Cardiac muscle cell (in vitro differentiated cells and primary cell): ENCODE results near the gene PASD1. TPM values are rescaled to one million over a fixed set of nuclear protein-coding genes. Genes with fewer than 3 reads are reported as not detected.
"Not testable (repeated sequence)": the region's sequence is repeated elsewhere in the genome, so short reads cannot be mapped to it uniquely, and the experiment has no call there.

Source experiments
- DNase-seq, 2 donors: peaks; one replicate each; pipeline versions ENCODE4 v3.0.0 to v3.0.0-alpha.2; 2010 to 2017; ENCODE audit warnings: low read depth in 1 of 2, low spot score in 1 of 2
- H3K27ac ChIP-seq: fragments of 200-600 bp; sonication (generic); 2 replicates; pipeline ENCODE4 v1.5.1; 2016
- H3K27me3 ChIP-seq: fragments of 200-600 bp; sonication (generic); 2 replicates; pipeline ENCODE4 v1.6.0; 2016; ENCODE audit warnings: control low read depth
- H3K36me3 ChIP-seq: fragments of 200-600 bp; sonication (generic); 2 replicates; pipeline ENCODE4 v1.5.1; 2016; ENCODE audit warnings: control low read depth
- H3K4me1 ChIP-seq: fragments of 200-600 bp; sonication (generic); 2 replicates; pipeline ENCODE4 v1.8.1; 2017; ENCODE audit warnings: low read depth, mild to moderate bottlenecking, mixed run types
- H3K4me3 ChIP-seq: fragments of 200-600 bp; sonication (generic); 2 replicates; pipeline ENCODE4 v1.5.1; 2016; ENCODE audit warnings: mild to moderate bottlenecking
- H3K9me3 ChIP-seq: fragments of 200-600 bp; sonication (generic); 2 replicates; pipeline ENCODE4 v1.5.1; 2017; ENCODE audit warnings: low read depth, mild to moderate bottlenecking, control low read depth
- polyA plus RNA-seq: library from polyadenylated mRNA; unstranded; fragments of >200 nt; fragmentation: Nextera tagmentation; extraction: Ambion mirVana; gene quantifications from 2 replicates; pipeline ENCODE4 v1.2.1, GENCODE V29; 2016
- total RNA-seq: library from RNA; depleted of rRNA; stranded (reverse); fragments of >200 nt; gene quantifications from 2 replicates; pipeline ENCODE4 v1.2.3, GENCODE V29; 2016
- TF ChIP-seq, protein P1 (sequence below): IDR thresholded peaks from 2 replicates; pipeline ENCODE4 v1.5.1; 2012; ENCODE audit warnings: low read depth, mild to moderate bottlenecking, low read length

The PASD1 gene
- total and polyA plus RNA-seq, 2 experiments from 2014 or later: 0.13 to 0.30 TPM

DNA sequence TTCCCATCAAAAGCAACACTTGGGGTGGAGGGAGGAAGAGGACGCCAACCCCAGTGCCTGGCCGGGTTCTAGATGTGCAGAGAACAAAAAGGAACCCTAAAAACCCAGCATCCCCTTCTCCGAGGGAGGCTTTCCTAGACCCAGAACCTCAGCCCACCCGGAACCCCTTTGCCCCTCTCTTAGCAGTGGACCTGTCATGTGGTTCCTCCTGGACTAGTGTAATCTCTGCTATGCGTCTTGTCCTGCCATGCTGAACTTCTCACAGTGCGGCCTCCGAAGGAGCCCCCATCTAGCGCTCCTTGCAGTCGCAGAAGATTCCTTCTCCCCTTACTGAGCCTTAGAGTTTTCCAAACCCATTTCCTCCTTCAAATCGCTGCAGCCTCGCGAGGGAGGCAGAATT is 130.6 kb downstream of the PASD1 start:
- Histone ChIP-seq H3K4me3 (no peak overlapping the region), H3K9me3 (no peaks in the 10 kb centered on the region), H3K27me3 (no peaks in the 10 kb centered on the region), H3K27ac (no peak overlapping the region), H3K36me3 (no peaks in the 10 kb centered on the region), H3K4me1 (no peaks in the 10 kb centered on the region)
- TF ChIP-seq, protein P1, sequence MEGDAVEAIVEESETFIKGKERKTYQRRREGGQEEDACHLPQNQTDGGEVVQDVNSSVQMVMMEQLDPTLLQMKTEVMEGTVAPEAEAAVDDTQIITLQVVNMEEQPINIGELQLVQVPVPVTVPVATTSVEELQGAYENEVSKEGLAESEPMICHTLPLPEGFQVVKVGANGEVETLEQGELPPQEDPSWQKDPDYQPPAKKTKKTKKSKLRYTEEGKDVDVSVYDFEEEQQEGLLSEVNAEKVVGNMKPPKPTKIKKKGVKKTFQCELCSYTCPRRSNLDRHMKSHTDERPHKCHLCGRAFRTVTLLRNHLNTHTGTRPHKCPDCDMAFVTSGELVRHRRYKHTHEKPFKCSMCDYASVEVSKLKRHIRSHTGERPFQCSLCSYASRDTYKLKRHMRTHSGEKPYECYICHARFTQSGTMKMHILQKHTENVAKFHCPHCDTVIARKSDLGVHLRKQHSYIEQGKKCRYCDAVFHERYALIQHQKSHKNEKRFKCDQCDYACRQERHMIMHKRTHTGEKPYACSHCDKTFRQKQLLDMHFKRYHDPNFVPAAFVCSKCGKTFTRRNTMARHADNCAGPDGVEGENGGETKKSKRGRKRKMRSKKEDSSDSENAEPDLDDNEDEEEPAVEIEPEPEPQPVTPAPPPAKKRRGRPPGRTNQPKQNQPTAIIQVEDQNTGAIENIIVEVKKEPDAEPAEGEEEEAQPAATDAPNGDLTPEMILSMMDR: no peak
- no peak for DNase-seq

DNA sequence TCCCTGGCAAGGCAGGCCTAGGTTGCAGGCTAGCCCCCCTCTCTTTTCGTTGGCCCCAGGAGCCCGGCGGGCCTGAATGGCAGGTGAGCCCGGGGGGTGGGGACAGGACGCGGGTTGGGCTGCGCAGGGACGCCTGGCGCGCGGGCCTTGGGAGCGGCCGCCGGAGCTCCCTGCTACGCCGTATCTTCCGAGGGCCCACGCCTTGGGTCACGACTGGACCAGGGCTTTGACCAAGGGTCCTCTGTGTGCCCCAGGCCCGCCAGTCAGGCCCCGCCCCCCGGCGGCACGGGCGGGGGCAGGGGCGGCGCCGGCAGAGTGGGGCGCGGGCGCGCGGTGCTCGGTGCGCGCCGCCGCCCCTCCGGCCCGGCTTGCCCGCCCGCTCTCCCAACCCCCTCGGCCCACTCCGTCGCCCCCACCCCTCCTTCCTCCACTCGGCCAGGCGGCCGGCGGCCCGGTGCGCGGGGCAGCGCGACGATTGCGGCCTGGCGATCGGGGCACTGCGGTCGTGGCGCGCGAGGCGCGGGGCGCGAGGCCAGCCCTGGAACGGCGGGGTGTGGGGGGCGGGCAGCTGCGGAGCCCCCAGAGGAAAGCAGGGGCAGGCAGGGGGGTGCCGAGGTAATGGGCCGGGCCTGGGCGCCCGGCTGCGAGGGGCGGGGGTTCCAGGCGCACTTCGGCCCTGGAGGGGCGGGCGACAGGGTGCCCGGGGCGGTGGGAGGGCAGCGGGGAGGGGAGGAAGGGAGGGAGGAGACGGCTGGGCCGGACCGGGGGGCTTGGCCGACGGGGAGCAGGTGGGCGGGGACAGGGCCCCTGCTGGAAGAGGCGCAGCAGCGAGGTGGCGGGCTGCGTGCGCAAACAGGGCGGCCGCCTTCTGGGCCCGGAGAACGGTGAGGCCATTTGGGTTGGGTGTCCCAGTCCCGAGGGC is 131.4 kb downstream of the PASD1 start, which contains the start of gene PRRG3:
Gene PRRG3, plus strand, starts transcription at position 798 of the 922 bp plus-strand sequence. CDS start 3,357 bp downstream, outside the sequence.
- no peaks in the 10 kb centered on the region for H3K9me3 ChIP-seq

DNA sequence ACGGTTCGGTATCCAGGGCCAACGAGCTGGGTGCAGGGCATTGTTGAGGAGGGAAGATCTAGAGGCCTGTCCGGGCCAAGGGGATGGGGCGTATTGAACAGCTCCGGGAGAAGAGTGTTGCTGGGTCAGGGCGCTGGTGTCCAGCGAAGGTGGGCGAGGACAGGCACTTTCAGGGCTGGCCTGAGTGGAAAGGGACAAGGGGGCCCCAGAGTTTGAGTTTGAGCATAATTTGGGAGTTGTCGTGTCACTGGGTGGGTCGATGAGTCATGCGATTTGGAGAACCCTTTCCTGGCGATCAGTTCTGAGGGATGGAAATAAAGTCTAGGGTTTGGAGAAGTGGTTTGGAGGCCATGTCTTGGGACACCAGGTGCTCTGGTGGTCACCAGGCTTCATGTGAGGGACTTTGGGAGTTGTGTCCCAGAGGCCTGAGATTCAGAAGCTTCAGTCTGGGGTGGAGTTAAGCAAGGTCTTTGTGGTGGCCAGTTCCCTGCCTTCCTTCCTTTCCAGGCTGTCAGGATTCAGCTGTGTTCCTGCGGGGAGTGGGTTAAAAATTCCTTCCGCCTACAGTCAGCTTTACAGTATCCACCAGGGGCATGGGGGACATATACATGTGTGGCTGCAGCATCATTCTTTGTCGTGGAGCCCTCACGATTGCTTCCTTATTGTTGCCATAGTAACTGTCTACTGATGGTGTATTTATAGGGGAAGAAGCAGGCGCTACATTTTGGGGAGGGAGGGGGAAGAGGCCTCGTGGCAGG is 132.3 kb downstream of the PASD1 start:
- H3K36me3 ChIP-seq: no peaks in the 10 kb centered on the region
- DNase-seq: no peak
- H3K27ac ChIP-seq: no peak overlapping the region
- TF ChIP-seq, protein P1: no peak
- no peaks in the 10 kb centered on the region for H3K4me1 ChIP-seq
- H3K4me3 ChIP-seq: peak overlapping the region; percentile 30
- H3K9me3 ChIP-seq: no peaks in the 10 kb centered on the region
- H3K27me3 ChIP-seq: no peaks in the 10 kb centered on the region

More for the DNA sequence above, 131.4 kb downstream of the PASD1 start, which contains the start of gene PRRG3:
- no peaks in the 10 kb centered on the region for H3K4me1 ChIP-seq
- no peaks in the 10 kb centered on the region for H3K36me3 ChIP-seq
- no peak within 1 kb of the TSS for H3K27ac ChIP-seq
- peak within 1 kb of the TSS; percentile 30 for H3K4me3 ChIP-seq
- no peaks in the 10 kb centered on the region for H3K27me3 ChIP-seq
- peak in 1 of 2 donors; percentile 52 for DNase-seq
- TF ChIP-seq, protein P1: no peak

DNA sequence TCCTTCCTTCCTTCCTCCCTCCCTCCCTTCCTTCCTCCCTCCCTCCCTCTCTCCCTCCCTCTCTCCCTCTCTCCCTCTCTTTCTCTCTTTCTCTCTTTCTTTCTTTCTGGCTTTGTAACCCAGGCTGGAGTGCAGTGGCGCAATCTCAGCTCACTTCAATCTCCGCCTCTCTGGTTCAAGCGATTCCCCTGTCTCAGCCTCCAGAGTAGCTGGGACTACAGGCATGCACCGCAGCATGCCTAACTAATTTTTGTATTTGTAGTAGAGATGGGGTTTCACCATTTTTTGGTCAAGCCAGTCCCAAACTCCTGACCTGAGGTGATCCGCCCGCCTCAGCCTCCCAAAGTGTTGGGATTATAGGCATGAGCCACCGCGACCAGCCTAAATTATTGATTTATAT is 133.6 kb downstream of the PASD1 start:
- H3K27me3 ChIP-seq, H3K4me1 ChIP-seq, H3K9me3 ChIP-seq, DNase-seq, H3K4me3 ChIP-seq, H3K27ac ChIP-seq, H3K36me3 ChIP-seq: not testable (repeated sequence)

DNA sequence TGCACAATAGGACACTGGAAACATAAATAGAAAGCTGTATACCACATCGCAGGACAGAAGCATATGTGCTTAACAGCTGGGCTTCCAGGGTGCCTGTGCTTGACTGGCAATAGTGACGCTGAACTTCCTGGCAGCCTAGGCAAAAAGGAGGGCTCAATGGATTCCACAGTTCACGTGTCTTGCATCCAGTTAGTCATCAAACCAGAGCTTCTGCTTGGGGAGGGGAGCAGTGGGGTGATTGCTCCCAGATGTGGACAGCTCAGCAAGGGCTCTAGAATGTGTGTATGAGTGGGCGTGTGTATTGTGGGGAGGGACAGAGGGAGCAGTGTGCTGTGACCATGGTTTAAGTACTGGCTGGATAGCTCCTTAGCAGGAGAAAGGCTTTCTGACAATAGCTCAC is 134.0 kb downstream of the PASD1 start:
- DNase-seq: peak in 1 of 2 donors; percentile 22
- H3K27me3 ChIP-seq: no peaks in the 10 kb centered on the region
- no peak overlapping the region for H3K4me3 ChIP-seq
- H3K4me1 ChIP-seq: no peaks in the 10 kb centered on the region
- H3K9me3 ChIP-seq: no peaks in the 10 kb centered on the region
- TF ChIP-seq, protein P1: no peak
- H3K27ac ChIP-seq: no peak overlapping the region
- no peaks in the 10 kb centered on the region for H3K36me3 ChIP-seq
